Activated CD8-positive, alpha-beta memory T cell treated with anti-CD3 and anti-CD28 coated beads for 1 hour (primary cell): ENCODE results near the gene C17orf78.
"Not testable (repeated sequence)": the region's sequence is repeated elsewhere in the genome, so short reads cannot be mapped to it uniquely, and the experiment has no call there.

Experiments used
- DNase-seq, 2 donors: peaks; one replicate each; pipeline ENCODE4 v3.0.0-alpha.2; 2020; ENCODE audit warnings: low read depth in 1 of 2; ENCODE audit errors: extremely low read depth in 1 of 2

The C17orf78 gene

DNA sequence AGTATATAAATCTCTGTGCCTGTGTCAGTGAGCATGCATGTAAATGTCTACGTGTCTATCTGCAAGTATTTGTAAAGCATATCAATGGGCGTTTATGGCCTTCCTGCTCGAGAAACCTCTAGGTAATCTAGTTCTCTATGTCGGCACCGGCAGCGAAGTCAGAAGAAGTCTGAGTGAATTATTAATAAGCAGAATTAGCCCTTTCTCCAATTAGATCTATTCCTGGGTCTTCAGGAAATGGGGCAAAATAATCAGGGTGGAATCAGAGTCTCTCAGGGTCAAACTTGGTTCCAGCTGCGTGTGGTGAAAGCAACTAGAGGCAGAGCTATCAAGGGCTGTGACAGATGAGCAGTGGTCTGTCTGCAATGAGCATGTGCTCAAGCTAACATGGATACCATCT, at the start of gene C17orf78:
C17orf78 (plus strand) TSS at position 280 of the 400 bp plus-strand sequence; CDS start at position 388, 108 bp downstream.
- DNase-seq = no peak

- DNase-seq = no peak
These were observed 48.3 kb upstream of the C17orf78 start for GRCh38 chr17:37327341-37328090.

DNA sequence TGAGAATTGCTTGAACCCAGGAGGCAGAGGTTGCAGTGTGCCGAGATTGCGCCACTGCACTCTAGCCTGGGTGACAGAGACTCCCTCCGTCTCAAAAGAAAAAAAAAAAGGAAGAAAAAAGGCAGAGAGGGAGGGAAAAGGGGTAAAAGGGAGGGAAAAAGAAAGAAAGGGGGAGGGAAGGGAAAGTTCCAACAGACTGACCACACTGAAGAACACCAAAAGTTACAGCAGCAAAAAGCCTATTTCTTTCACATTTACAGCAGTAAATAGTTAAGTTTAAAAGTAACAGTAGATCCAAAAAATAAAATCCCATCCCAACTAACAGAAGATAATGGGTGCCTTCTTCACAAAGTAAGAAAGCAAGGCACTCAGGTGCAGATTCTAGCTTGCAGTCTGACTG, 36.9 kb upstream of the C17orf78 start:
- no peak for DNase-seq

GRCh38 chr17:37339321-37339720, 36.5 kb upstream of the C17orf78 start:
- no peak for DNase-seq

DNA sequence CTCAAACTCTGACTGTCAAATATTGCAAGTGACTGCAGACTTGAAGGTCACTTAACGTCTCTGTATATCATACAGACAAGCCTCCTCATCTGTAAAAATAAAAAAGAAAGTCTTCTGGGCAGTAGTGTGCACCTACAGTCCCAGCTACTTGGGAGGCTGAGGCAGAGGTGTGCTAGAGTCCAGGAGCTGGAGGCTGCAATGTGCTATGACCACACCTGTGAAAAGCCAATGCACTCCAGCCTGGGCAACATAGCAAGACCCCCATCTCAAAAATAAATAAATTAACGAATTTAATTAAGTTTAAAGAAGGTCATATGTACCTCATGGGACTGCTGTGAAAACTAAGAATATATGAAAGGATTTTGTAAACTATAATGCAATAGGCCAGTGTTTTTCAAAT, 35.0 kb upstream of the C17orf78 start:
- DNase-seq = no peak

DNA sequence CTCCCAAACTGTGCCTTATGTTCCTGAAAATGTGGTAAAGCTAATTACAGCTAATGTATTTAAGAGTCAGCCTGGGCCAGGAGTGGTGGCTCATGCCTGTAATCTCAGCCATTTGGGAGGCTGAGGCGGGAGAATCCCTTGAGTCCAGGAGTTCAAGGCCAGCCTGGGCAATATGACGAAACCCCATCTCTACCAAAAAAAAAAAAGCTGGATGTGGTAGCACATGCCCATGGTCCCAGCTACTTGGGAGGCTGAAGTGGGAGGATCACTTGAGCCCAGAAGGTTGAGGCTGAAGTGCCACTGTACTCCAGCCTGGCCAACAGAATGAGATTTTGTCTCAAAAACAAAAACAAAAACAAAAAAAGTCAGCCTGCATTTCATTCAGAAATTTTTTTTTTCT, 33.2 kb upstream of the C17orf78 start:
- no peak for DNase-seq

DNA sequence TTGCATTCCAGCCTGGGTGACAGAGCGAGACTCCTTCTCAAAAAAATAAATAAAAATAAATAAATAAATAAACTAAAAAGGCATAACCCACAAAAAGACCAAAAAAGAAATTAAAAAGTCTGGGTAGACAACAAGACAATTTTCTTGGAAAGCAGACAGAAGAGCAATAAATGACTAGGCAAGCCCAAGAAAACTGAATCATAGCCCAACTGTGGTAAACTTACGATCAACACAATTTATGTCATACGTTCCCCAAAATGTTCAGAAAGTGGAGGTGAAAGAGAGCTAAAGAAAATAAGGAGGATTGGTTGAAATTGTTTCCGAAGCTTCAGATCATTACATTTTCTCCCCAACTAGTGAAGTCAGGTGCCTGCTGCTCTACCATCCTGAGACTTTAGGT, 31.3 kb upstream of the C17orf78 start:
- DNase-seq = no peak

DNA sequence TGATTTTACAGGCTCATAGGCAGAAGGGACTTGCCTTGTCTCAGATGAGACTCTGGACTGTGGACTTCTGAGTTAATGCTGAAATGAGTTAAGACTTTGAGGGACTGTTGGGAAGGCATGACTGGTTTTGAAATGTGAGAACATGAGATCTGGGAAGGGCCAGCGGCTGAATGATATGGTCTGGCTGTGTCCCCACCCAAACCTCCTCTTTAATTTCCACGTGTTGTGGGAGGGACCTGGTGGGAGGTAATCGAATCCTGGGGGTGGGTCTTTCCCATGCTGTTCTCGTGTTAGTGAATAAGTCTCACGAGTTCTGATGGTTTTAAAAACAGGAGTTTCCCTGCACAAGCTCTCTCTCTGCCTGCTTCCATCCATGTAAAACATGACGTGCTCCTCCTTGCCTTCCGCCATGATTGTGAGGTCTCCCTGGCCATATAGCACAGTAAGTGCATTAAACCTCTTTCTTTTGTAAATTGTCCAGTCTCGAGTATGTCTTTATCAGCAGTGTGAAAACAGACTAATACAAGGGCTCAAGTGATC, 28.9 kb upstream of the C17orf78 start:
- DNase-seq = not testable (repeated sequence)

DNA sequence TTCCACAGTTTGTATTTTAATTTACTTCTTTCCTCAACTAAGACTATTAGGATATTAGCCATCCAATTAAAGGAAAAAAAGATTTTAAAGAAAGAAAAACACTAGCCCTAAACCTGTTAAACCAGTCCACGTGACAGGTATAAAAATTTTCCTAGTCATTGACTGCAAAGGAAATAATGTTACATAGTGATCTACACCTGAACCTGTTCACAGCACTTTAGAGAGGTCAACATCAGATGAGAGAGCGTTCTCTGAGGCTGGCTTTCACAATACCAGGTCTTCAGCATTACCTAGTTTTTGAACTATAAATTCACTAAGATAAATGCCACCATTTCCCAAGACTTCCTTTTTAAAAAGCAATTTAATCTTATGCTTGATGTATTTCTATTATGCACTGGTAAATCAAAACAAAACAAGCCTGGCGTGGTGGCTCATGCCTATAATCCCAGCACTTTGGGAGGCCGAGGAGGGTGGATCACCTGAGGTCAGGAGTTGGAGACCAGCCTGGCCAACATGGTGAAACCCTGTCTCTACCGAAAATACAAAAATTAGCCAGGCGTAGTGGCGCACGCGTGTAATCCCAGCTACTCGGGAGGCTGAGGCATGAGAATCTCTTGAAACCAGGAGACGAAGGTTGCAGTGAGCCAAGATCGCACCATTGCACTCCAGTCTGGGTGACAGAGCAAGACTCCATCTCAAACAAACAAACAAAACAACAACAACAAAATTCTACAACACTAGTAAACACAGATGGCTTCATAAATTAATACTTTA, 18.8 kb upstream of the C17orf78 start:
- not testable (repeated sequence) for DNase-seq

GRCh38 chr17:37358098-37358829, 17.5 kb upstream of the C17orf78 start:
- DNase-seq = no peak

- DNase-seq = peak; percentile 77
These were observed 16.7 kb upstream of the C17orf78 start for GRCh38 chr17:37358830-37359681.

DNA sequence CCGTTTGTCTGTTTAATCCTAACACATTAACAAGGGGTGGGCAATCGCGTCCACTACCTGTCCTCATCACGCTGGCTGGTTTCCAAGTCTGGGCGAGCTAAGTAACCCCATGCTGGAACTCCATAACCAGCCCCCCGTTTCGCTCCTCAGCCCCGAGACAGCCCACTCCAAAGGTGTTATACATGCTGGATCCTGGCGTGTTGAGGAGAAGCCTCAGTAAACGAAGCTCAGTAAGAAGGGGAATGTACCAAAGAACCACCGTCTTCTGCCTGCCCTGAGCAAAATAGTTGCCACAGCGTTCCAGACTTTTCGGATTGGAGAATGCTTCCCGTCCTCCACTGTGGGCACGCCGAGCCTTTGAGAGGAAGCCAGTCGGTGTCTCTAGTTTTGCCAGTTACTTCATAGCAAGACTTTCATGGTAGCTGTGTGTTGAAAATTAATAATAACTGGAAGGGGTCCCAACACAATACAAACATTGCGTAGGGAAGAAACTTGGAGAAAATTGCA, 16.1 kb upstream of the C17orf78 start:
- no peak for DNase-seq

DNA sequence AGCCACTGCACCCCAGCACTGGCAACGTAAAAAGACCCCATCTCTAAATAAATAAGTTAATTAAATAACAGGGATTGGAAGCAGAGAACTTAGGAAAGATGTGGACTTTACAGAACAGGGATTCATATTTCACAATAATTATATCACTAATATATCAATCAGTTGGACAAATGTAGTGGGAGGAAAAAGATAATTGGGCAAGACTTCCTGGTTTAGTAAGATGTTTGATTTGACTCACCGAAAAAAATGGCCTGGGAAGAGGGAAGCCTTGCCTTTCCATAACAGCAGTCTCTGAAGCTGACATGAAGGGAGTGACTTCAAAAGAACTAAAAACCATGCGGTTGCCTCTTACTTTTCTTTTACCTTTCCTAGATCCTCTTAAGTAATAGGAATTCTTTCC, 15.2 kb upstream of the C17orf78 start:
- DNase-seq = no peak

DNA sequence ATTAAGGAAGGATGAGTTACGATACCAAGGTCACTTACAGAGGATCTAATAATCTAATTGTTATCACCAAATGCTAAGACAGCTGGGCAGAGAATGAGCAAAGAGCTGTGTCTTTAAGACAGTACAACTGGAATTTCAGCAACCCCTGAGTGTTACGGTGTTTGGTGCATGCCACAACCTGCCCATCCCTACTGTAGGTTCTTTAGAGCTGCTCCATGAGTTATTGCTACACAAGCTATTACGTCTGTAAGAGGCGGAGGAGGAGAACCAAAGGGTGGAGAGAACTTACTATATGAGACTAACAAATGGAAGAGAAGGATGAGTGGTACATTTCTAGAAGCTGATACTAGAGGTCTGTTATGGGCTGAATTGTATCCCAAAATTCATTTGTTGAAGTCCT, 14.2 kb upstream of the C17orf78 start:
- no peak for DNase-seq

- DNase-seq = no peak
These were observed 10.2 kb upstream of the C17orf78 start for GRCh38 chr17:37365589-37365988.

GRCh38 chr17:37368577-37368976, 7.2 kb upstream of the C17orf78 start:
- no peak for DNase-seq

DNA sequence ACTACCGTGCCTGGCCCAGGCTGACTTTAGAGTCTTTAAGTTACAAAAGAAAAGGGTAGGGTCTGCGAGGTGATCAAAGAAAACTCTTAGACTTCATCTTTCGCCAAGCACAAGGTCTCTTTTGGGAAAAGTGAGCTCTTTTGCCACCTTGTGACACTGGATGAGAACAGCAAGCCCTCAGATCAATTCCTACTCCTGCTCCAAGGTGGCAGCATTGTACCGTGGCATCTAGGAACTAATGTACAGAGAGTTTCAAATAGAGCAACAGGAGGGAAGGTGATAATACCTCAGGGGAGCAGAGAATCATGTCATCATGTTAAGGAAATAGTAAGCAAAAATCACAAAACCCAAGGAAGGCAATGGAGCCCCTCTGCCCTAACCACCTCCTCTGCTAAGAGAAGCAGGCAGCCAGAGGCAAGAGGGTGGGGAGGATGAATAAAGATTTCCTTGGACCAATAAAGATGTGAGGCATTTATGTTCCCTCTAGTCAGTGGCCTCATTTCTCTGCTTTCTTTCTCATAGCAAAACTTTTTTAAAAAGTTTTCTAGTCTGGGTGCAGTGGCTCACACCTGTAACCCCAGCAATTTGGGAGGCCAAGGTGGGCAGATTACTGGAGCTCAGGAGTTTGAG, 2.1 kb upstream of the C17orf78 start:
- peak in 1 of 2 donors; percentile 17 for DNase-seq

GRCh38 chr17:37382056-37382455, 6.3 kb downstream of the C17orf78 start:
- no peak for DNase-seq

DNA sequence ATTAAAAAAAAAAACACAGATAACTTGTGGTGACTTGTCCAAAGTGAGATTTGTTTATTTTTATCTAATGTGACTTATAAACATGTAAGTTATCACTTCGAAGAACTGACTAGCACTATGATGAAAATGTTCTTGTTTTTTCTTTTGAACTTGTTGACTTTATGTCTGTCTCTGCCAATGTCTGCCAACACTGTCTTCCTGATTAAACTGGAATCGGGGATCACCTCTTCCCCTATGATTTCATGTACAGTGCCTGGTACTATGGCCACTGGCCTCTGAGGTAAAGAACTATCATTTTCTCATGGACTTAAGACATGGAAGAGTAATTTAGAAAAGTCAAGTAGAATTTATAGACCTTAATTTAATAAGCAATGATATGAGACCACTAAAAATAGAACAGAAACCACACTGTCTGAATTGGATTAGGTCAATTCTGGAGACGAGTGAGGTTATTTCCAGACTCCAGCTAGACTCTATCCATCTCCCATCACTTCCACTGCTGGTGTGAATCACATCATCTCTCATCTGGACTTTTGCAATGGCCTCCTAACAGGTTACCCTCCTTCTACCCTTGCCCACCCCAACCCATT, 8.9 kb downstream of the C17orf78 start:
- no peak for DNase-seq
